ENCODE measurements around the gene KCNG2.

Gene KCNG2

DNA sequence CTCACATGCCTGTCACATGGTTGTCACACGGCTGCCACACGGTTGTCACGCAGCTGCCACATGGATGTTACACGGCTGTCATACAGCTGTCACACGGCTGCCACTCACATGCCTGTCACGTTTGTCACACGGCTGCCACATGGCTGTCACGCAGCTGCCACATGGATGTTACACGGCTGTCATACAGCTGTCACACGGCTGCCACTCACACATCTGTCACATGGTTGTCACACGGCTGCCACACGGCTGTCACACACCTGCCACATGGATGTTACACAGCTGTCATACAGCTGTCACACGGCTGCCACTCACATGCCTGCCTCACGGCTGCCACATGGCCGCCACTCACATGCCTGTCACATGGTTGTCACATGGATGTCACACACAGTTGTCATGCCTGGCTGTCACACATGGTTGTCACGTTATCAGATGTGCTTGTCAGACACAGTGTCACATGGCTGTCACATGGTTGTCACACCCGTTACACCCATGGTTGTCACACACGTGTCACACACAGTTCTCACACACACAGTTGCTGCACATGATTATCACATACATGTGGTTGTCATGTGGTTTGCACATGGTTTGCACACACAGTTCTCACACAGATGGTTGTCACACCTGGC is 19.4 kb downstream of the KCNG2 start:
- no peak for DNase-seq (ENCODE audit: extremely low read depth in 1 of 2, low read depth in 1 of 2)

DNA sequence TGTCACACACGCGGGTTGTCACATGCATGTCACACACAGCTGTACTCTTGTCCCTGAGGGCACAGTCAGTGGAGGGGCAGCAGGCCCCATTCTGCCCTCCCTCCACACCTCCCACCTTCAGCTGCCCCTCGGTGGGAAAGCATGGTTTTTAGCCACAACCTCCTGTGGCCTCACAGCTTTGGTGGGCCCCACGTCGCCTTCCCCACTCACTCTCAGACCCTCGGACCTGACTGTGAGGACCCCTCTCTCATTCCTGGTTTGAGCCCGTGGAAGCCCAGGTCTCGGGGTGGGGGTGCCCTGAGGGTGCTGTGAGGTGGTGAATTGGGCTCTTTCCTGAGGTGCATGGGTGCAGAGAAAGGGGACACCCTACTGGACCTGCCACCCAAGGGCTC is 19.9 kb downstream of the KCNG2 start:
- DNase-seq (ENCODE audit: extremely low read depth in 1 of 2, low read depth in 1 of 2), result no peak

DNA sequence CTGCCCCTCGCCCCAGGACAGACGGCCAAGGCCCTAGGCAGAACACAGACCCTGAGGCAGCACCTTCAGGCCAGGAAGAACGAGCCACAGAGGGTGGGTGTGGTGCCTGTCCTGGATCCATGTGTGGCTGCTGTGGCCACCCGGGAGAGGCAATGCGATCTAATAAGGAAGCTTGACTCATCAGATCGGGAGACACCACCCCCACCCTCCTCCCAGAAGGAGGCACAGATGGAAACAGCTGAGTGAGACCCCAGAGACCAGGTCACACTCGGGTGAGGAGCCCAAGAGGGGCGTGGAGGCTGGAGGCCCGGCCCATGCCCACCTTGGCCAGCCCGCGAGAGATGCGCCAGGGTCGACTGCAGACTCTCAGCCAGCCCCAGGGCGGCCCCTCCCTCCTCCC is 20.3 kb downstream of the KCNG2 start:
- DNase-seq (ENCODE audit: extremely low read depth in 1 of 2, low read depth in 1 of 2), result no peak

DNA sequence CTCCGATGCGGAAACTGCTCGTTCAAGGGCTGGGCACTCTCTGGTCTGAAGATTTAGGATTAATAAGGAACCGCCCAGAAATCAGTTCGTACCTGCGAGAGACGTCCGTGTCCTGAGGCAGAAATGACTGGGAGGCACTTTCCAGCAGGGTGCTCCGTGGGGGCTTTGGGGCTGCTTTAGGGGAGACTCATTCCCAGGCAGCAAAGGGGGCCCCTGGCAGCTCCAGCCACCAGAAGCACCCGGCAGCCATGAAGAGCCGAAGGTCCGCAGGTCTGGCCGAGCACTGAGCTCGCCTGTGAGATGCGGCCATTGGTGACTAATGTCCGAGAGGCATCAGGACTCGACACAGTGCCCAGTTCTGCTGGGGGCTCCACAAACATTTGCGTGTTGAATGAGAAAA is 20.9 kb downstream of the KCNG2 start:
- DNase-seq (ENCODE audit: extremely low read depth in 1 of 2, low read depth in 1 of 2), result no peak

DNA sequence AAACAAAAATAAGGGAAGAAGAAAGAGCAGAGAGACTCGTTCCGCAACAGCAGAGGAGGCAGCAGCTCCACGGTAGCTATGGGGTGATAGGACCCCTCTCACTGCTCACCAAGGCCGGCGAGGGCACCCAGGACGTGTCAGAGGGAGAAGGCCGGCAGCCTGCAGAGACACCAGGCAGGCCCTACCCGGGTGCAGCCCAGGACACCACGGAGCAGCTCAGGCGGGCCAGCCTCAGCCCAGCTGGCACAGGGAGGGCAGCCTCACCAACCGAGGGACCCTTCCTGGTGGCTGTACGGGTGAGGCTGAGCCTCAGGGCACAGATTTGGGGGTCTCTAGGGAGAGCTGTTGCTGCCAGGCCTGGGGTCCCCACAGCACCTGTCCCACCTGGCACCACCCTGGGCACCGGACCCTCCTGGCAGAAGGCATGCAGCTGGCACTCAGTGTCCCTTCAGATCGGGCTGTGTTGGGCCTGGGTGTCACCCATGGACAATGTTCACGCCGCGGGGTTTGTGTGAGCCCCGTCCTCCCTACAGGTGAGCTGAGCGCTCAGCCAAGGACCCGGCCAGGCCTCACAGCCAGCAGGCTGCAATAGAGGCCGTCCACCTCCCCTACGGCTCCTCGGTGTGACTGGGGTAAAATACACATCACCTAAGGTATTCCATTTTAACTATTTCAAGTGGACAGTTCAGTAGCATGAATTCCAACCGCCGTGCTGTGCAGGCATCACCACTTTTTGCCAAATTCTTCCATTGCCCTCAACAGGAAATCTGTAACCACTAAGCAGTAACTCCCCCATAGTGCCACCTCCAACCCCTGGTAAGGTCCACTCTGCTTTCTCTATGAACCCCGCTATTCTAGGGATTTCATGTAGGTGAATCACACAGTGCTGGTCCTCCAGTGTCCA is 21.6 kb downstream of the KCNG2 start:
- no peak for DNase-seq (ENCODE audit: extremely low read depth in 1 of 2, low read depth in 1 of 2)

DNA sequence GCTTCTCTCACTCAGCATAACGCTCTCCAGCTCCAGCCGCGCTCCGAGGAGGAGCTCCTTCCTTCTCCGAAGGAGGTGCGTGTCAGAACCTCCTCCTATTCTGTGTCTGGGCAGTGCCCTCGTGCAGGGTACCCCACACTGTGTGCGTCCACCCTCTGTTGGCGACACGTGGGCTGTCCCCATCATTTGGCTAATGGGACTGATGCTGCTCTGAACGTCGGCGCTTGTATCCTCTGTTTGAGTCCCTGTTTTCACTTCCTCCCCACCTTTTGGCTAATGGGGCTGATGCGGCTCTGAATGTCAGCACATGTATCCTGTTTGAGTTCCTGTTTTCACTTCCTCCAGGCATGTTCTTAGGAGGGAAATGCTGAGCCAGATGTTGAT is 22.2 kb downstream of the KCNG2 start:
- DNase-seq (ENCODE audit: extremely low read depth in 1 of 2, low read depth in 1 of 2), result no peak

DNA sequence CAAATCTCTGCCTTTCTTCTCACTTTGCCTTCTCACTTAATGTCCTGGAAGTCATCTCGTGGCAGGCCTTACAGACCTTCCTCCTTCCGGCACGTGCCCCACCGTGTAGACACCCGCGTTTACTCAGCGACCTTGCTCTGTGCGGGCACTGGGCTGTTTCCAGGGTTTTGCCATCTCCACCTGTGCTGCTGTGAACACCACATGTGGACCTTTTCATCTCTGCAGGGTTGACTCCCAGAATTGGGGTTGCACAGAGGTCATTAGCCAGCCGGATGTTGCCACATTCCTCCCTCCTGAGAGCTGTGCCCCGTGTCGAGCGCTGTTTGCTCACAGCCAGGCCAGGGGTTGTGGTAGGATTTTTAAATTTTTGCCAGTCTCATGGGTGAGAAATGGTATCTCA is 25.4 kb downstream of the KCNG2 start:
- no peak for DNase-seq (ENCODE audit: extremely low read depth in 1 of 2, low read depth in 1 of 2)

DNA sequence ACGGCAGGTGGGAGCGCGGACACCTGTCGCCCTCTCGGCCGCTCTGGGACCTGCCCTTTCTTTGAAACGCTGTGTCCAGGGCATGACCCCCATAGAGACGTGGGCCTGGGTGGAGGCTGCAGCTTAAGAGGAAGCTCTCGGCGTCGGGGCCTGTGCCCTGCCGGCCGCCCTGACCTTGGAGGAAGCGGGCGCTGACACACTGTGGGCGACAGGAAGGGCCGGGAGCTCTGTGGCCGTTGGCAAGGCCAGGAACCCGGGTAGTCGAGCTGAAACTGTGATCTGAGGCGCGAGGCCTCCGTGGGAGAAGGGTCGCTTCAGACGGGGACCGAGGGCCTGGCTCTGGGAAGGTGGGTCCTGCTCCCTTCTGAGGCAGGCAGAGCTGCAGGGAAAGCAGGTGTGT is 28.2 kb downstream of the KCNG2 start:
- DNase-seq (ENCODE audit: extremely low read depth in 1 of 2, low read depth in 1 of 2), result no peak

DNA sequence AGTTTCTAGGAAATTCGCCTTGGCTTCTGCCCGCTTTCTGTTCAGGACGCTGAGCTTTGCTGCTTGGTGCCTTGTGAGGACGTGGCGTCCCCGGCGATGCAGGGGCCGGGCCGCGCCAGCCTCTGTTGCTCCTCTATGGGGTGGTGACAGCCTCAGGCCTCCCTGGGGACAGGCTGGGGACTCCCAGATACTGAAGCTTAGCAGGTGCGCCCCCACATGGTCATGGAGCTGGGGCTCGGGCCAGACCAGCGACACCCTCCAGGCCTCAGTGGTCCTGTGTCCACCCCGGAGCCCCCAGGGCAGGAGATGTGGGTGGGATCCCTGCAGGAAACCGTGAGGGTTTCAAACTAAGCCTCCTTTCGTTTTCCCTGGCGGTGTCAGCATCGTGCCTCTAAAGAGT is 29.2 kb downstream of the KCNG2 start:
- no peak for DNase-seq (ENCODE audit: extremely low read depth in 1 of 2, low read depth in 1 of 2)

DNA sequence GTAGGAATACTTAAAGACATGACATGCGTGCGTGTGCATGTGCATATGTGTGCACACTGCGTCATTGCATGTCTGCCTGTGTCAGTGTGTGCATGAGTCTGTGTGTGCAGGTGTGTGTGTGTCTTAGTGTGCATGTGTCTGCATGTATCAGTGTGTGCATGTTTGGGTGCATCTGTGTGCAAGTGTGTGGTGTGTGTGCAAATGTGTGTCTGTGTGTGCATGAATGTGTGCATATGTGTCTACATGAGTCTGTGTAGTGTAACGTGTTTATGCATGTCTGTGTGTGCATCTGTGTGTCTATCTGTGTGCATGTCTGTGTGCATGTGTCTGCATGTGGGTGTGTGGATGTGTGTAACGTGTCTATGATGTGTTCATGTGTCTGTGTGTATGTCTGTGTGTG is 30.5 kb downstream of the KCNG2 start:
- no peak for DNase-seq (ENCODE audit: extremely low read depth in 1 of 2, low read depth in 1 of 2)

DNA sequence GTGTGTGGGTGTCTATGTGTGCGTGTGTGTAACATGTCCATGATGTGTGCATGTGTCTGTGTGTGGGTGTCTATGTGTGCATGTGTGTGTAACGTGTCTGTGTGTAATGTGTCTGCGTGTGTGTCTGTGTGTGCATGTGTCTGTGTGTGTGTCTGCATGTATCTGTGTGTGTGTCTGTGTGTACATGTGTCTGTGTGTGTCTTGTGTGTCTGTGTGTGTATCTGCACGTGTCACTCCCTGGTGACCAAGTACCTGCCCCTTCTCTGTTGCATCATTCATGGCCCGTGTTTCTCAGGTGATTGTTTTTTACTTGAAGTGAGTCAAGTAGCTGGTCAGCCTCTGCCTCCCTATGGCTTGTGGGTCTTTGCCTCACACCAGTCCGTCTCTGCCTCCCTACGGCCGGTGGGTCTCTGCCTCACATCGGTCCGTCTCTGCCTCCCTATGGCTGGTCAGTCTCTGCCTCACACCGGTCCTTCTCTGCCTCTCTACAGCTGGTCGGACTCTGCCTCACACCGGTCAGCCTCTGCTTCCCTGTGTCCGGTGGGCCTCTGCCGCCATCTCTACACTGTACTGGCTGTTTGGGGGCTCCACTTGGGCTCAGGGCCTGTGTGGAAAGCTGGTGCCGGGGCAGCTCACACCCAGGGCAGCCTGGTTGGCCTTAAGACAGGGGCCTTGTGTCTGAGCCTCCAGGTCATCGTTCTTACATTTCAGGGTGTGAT is 31.6 kb downstream of the KCNG2 start:
- DNase-seq (ENCODE audit: extremely low read depth in 1 of 2, low read depth in 1 of 2), result no peak

DNA sequence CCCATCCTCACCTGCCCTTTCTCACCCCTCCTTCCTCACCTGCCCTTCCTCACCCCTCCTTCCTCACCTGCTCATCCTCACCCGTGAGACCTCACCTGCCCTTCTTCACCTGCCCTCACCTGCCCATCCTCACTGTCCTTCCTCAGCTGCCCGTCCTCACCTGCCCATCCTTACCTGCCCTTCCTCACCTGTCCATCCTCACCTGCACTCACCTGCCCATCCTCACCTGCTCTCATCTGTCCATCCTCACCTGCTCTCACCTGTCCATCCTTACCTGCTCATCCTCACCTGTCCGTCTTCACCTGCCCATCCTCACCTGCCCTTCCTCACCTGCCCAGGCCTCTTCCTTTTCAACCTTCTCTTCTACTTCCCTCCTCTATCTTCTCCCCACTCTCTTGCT is 34.4 kb downstream of the KCNG2 start:
- no peak for DNase-seq (ENCODE audit: extremely low read depth in 1 of 2, low read depth in 1 of 2)

DNA sequence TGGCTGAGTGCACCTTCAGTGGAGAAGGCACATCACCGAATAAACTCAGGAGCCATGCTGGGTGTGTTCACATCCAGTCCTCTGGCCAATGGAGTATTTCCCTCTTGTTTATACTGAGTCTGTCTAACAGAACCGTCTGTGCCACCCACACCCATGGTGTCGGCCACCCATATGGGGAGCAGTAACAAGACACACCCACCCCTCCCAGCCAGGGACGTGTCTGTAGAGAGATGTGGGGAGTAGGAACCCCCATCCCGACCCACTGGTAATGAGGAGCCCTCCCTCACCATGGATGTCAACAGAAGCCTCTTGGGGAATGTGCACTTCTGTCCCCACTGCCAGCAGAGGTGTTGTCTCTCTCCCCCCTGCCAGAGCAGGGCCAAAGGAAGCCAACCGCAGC is 37.1 kb downstream of the KCNG2 start:
- DNase-seq (ENCODE audit: extremely low read depth in 1 of 2, low read depth in 1 of 2), result no peak

DNA sequence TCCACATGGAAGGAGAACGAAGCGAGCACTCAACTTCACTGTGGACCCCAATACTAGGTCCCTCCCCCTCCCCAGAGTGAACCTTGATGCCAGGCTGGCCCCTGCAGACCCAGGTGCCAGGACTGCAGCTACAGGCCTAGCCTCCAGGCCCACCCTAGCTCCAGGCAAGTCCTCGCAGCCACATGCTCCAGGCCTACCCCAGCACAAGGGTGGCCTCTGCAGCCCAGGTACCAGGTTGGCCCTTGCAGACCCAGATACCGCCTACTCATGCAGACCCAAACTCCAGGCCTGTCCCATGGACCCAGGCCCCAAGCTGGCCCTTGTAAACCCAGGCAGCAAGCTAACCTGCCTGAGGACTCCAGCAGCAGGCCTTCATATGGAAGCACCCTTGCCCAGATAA is 44.2 kb downstream of the KCNG2 start:
- no peak for DNase-seq (ENCODE audit: extremely low read depth in 1 of 2, low read depth in 1 of 2)

DNA sequence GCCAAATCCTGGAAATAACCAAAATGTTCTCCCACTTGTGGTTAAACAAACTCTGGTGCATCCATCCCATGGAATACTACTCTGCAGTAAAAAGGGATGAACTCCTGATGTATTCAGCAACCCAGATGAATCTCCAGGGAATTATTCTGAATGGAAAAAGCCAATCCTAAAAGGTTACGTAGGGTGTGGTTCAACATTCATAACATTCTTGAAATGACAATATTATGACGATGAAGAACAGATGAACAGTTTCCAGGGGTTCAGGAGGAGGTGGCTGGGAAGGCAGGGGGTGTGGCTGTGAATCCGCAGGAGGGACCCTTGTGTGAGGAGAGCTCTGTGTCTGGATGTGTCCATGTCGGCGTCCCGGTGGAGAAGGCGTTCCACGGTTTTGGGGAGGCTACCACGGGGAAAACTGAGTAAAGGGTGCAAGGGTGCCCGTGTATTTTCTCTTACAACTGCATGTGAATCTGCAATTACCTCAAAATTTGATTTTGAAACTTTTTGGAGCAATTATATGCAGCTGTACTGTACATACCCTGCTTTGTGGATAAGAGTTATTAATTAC is 47.3 kb downstream of the KCNG2 start:
- no peak for DNase-seq (ENCODE audit: extremely low read depth in 1 of 2, low read depth in 1 of 2)

DNA sequence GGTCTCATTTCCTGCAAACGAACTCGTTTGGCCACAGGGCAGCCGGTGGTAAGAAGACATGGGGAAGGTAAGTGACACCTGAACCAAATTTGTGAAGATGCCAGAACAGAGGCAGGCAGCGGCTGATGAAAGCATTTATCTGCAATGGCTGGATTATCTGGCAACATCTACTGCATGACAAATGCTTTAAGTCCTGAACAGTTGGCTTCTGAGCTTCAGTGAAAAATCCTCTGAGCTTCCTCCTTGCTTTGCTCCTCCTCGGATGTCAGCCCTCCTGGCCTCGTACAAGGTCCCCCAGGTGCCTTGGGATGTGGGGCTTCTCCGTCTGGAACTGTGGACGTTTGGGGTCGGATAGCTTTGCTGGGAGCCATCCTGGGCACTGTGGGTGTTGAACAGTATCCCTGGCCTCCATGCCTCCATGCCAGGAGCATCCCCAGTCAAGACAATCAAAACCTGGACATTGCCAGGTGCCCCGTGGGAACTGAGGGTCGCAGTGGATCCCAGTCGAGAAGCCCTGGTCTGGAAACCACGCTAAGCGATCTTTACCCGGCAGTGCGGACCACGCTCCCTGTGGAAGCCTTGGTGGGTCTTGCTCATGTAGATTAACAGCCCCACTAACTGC is 49.3 kb downstream of the KCNG2 start:
- DNase-seq (ENCODE audit: extremely low read depth in 1 of 2, low read depth in 1 of 2), result no peak

DNA sequence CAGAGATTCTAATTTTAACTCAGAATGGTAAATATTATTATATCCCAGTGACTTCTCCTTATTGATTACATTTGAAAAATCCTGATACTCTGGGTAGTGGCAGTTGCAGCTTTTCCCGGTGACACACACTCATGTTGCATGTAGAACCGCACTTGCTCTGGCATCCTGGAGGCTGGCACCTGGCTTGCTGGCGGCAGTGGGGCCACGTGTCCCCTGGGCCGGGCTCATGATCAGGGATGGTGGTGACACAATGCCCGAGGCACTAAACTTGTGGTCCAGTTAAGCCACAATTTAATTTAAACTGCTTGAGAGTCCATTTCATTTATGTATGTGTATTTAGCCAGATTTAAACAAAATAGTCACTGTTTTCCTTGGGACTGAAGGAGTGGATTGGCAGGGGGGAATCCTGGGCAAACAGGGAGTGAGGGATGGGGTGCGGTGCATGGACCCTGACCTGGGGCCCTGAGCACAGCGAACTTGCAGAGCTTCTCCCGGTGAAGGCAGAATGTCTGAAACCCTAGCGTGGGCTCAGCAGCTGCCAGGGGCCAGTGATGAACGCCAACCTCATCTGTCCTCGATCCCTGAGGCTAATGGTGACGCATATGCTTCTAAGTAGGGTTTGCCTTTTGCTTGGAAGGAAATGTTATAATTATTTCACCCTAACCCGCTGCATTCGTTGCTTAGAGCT is 50.0 kb downstream of the KCNG2 start:
- DNase-seq (ENCODE audit: extremely low read depth in 1 of 2, low read depth in 1 of 2), result no peak

DNA sequence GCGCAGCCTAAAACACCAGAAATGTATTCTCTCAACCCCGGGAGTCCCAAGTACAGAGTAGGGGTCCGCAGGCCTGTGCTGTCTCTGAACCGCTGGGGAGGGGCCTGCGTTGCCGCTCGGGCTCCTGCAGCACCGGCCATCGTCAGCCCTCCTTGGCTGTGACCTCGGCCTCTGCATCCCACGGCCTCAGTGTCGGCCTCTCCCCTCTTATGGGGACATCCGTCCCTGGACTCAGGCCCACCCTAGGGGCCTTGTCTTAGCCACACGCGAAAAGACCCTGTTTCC is 50.5 kb downstream of the KCNG2 start:
- DNase-seq (ENCODE audit: extremely low read depth in 1 of 2, low read depth in 1 of 2), result no peak

DNA sequence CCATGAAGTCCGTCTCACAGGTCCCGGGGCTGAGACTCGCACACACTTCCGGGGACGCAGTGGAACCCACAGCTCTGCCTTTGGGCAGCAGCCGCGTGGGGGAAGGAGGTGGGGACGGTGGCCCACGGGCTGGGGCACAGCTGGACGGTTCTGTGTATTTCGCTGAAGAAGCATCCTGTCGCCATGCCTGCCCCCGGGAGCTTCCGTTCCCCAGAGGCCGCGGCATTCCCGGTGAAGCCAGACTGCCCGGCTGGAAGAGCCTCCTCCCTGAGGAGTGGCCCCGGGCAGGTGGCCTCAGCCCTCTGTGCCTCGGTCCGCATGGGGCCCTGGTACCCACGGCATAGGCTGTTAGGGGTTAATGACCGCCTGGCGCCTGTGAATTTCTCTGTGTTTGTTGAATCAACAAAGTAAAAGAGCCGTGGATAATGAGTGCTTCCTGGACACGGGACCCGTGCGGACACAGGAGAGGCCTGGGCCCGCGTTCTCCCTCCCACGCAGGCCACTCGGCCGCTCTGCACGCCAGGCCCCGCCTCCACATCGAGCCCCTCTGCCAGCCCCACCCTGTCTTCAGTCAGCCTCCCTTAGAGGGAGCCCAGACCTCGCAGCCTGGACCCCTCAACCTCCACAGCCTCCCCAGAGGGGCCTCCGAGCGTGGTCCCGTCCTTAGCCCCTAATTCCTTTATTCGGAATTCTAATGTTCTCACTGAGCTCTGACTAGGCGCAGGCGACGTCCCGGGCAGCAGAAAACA is 51.0 kb downstream of the KCNG2 start:
- no peak for DNase-seq (ENCODE audit: extremely low read depth in 1 of 2, low read depth in 1 of 2)
